Measurements from ENCODE around the gene TMEM175. TPM values are rescaled to one million over a fixed set of nuclear protein-coding genes. Genes with fewer than 3 reads are reported as not detected.

Gene TMEM175
- total and polyA plus RNA-seq, 2 of the 13 experiments (the other 11 are each of a cell fraction or from before 2014, with no cell fraction given) = 5.1 to 9.9 TPM

GRCh38 chr4:965766-966134 is 33.5 kb downstream of the TMEM175 start (continued):
- no peak for TF ChIP-seq HES4 (CRISPR knock-in tag; IDR thresholded peaks at IDR 0.05; ENCODE audit: borderline replicate concordance)
- no peak for TF ChIP-seq SYNCRIP (IDR thresholded peaks at IDR 0.05; ENCODE audit: insufficient read depth, low read depth, low read length)
- TF ChIP-seq ZNF484 (CRISPR knock-in tag; IDR thresholded peaks at IDR 0.05; ENCODE audit: borderline replicate concordance, low read depth) = no peak

GRCh38 chr4:966266-967112 is 34.2 kb downstream of the TMEM175 start:
- POLR2A ChIA-PET = no interaction called here
- FAIRE-seq (no peak), ATAC-seq (no peak), DNase-seq (ENCODE audit: low spot score) (no peak)
- H3K4me1 ChIP-seq (ENCODE audit: insufficient read depth, low read length) = peaks cover 2% of the 10 kb centered on the region
- in situ Hi-C loops (cut with HindIII; ENCODE audit: extremely low pct_ligation_motif_present, low pct_unique_long_range_greater_than_20kb) (no loop called here), intact Hi-C loops (cut with micrococcal nuclease; ENCODE audit: unreplicated experiment) (no loop called here)
- WGBS (ENCODE audit: low lambda C conversion rate) = no CpG with 5 or more reads among the region's 48 CpGs
- TF ChIP-seq ISX (CRISPR knock-in tag; conservative IDR thresholded peaks at IDR 0.05) (no peak), EP300 (IDR thresholded peaks at IDR 0.05; ENCODE audit: low read depth in 2 of 2, low read length in 2 of 2) (no peak), EP300 (CRISPR knock-in tag; IDR thresholded peaks at IDR 0.05; ENCODE audit: borderline replicate concordance) (no peak), IRF1 (CRISPR knock-in tag; IDR thresholded peaks at IDR 0.05; ENCODE audit: low read depth) (no peak), HOXA5 (CRISPR knock-in tag; IDR thresholded peaks at IDR 0.05) (no peak), KDM5B (CRISPR knock-in tag; IDR thresholded peaks at IDR 0.05; ENCODE audit: borderline replicate concordance) (no peak), DBP (CRISPR knock-in tag; IDR thresholded peaks at IDR 0.05; ENCODE audit: not compliant biosample characterization) (no peak)
- H3K27ac ChIP-seq (ENCODE audit: extremely low read length, insufficient read depth, low read length) = no peak overlapping the region
- H3K36me3 ChIP-seq (replicated peaks in 1 of 2; ENCODE audit: control insufficient read depth in 1 of 2, insufficient read depth in 2 of 2, low read length in 2 of 2) = 0 out of 5 replicates have a peak, but pooled peaks cover 0 to 1% of the 10 kb centered on the region in 2 experiments
- no peak overlapping the region for H3K9ac ChIP-seq (ENCODE audit: insufficient read depth, low read depth, low read length)
- no peak overlapping the region for H3K4me3 ChIP-seq (replicated peaks in 1 of 3; ENCODE audit: insufficient read depth in 1 of 3, low read depth in 2 of 3, low read length in 3 of 3)
- CTCF ChIA-PET (ENCODE audit: low intra/inter-chr PET ratio, low total read pairs) = no interaction called here
- H3K79me2 ChIP-seq (ENCODE audit: insufficient read depth, low read length) = no peaks in the 10 kb centered on the region
- H2AFZ ChIP-seq (ENCODE audit: low read length) = no peak overlapping the region
- H4K20me1 ChIP-seq (ENCODE audit: insufficient read depth, low read length) = no peaks in the 10 kb centered on the region
- H3K9me3 ChIP-seq (ENCODE audit: low read length) = no peaks in the 10 kb centered on the region
- no TSS peak for BruUV-seq (replicated peaks)
- no peaks in the 10 kb centered on the region for H3K27me3 ChIP-seq (ENCODE audit: control insufficient read depth in 1 of 2, insufficient read depth in 2 of 2, low read length in 2 of 2)
- no peak overlapping the region for H3K4me2 ChIP-seq (ENCODE audit: low read depth, low read length)

Measured in HepG2 (cell line).